ENCODE measurements around the gene CTSC. TPM values are rescaled to one million over a fixed set of nuclear protein-coding genes. Genes with fewer than 3 reads are reported as not detected.
"Not testable (repeated sequence)": the region's sequence is repeated elsewhere in the genome, so short reads cannot be mapped to it uniquely, and the experiment has no call there.

Gene CTSC
- total RNA-seq, 4 donors from 2014 or later = 7.0 to 16.7 (median 13.5) TPM

DNA sequence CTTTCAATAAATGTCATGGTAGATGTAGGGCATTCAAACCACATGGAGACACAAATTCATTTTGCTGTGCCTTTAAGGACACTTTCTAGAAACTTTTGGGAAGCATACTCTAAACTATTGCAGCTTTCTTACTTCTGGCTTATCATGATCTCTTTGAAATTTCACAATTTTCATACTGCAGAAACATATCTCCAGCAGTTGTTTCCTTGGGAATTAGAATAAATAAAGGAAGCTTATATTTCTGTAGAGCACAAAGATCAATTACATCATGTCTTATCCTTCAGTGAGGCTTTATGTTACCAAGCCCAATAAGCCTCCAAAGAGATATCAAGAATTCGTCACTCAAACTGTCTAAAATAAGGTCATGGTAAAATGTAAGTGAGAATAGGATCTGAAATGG, 87.8 kb downstream of the CTSC start:
- H3K27ac ChIP-seq = no peak overlapping the region
- in situ Hi-C loops (cut with MboI; ENCODE audit: low sequenced_read_pairs in 4 of 4) = no loop called here
- TF ChIP-seq, protein P1, sequence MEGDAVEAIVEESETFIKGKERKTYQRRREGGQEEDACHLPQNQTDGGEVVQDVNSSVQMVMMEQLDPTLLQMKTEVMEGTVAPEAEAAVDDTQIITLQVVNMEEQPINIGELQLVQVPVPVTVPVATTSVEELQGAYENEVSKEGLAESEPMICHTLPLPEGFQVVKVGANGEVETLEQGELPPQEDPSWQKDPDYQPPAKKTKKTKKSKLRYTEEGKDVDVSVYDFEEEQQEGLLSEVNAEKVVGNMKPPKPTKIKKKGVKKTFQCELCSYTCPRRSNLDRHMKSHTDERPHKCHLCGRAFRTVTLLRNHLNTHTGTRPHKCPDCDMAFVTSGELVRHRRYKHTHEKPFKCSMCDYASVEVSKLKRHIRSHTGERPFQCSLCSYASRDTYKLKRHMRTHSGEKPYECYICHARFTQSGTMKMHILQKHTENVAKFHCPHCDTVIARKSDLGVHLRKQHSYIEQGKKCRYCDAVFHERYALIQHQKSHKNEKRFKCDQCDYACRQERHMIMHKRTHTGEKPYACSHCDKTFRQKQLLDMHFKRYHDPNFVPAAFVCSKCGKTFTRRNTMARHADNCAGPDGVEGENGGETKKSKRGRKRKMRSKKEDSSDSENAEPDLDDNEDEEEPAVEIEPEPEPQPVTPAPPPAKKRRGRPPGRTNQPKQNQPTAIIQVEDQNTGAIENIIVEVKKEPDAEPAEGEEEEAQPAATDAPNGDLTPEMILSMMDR (IDR thresholded peaks at IDR 0.05 in 4 of 5, conservative IDR thresholded peaks at IDR 0.05 in 1 of 5) = no peak
- no peak for TF ChIP-seq POLR2A (IDR thresholded peaks at IDR 0.05)
- H3K4me3 ChIP-seq = no peak overlapping the region
- no peaks in the 10 kb centered on the region for H3K27me3 ChIP-seq
- H3K4me1 ChIP-seq = peaks cover 0 to 4% of the 10 kb centered on the region in 2 donors
- no peak for ATAC-seq
- H3K36me3 ChIP-seq = no peaks in the 10 kb centered on the region
- intact Hi-C loops (cut with DNase I; ENCODE audit: low total_unique reads) = no loop called here
- no peaks in the 10 kb centered on the region for H3K9me3 ChIP-seq
- DNase-seq = no peak

DNA sequence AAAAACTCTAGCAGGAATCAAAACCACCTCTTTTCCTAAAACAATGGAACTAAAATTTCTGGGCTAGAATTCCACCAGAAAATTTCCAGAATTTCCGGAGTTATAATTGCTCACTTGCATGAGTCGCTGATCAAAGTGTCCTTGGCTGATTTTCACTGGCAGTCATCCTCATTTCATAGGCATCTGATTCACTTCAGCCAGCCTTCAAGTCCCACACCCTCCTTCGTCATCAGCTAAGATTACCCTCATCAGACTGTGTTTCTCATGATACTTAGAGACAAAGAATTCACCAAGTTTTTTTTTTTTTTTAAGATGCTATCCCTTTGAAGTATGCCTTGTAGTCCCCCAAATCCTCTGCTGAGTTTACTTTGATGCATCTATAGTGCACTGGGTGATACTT, 90.8 kb downstream of the CTSC start:
- TF ChIP-seq POLR2A (IDR thresholded peaks at IDR 0.05) = no peak
- TF ChIP-seq, protein P1 (IDR thresholded peaks at IDR 0.05 in 4 of 5, conservative IDR thresholded peaks at IDR 0.05 in 1 of 5) = no peak
- DNase-seq (no peak), ATAC-seq (no peak)
- in situ Hi-C loops (cut with MboI; ENCODE audit: low sequenced_read_pairs in 4 of 4) (no loop called here), intact Hi-C loops (cut with DNase I; ENCODE audit: low total_unique reads) (no loop called here)
- Histone ChIP-seq H3K4me3 (no peak overlapping the region), H3K27ac (no peak overlapping the region), H3K27me3 (no peaks in the 10 kb centered on the region), H3K36me3 (no peaks in the 10 kb centered on the region), H3K4me1 (peaks cover 0 to 1% of the 10 kb centered on the region in 2 donors), H3K9me3 (no peaks in the 10 kb centered on the region)

DNA sequence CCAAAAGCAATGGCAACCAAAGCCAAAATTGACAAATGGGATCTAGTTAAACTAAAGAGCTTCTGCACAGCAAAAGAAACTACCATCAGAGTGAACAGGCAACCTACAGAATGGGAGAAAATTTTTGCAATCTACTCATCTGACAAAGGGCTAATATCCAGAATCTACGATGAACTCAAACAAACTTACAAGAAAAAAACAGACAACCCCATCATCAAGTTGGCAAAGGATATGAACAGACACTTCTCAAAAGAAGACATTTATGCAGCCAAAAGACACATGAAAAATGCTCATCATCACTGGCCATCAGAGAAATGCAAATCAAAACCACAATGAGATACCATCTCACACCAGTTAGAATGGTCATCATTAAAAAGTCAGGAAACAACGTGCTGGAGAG, 92.0 kb downstream of the CTSC start:
- H3K4me1 ChIP-seq; H3K27me3 ChIP-seq; in situ Hi-C loops (cut with MboI; ENCODE audit: low sequenced_read_pairs in 4 of 4); ATAC-seq; H3K27ac ChIP-seq; H3K9me3 ChIP-seq; DNase-seq; intact Hi-C loops (cut with DNase I; ENCODE audit: low total_unique reads); H3K36me3 ChIP-seq; H3K4me3 ChIP-seq: not testable (repeated sequence)

Other genes with a start within 250 kb of the CTSC start
- gene RAB38, start 162.3 kb downstream of the CTSC start, total RNA-seq = under 1 TPM in 1 of 4 donors, not detected in 3; 0.27 TPM